Stimulated activated CD4-positive, alpha-beta T cell treated with anti-CD3 and anti-CD28 coated beads, Interleukin-4, amount 100 ng/mL, for 4 hours (primary cell): ENCODE data around the gene PRM2.

Experiments used
- DNase-seq, 2 experiments: peaks; one replicate each; pipeline ENCODE4 v3.0.0-alpha.2; 2020

The PRM2 gene

GRCh38 chr16:11225677-11226549 is 50.4 kb downstream of the PRM2 start:
- DNase-seq, result peak in 1 of 2 experiments; percentile 17
